ENCODE results near the gene GXYLT2.

GXYLT2 gene

GRCh38 chr3:72892081-72892775 lies 4.4 kb downstream of the GXYLT2 start (continued):
- peak; percentile 42; the same call in 1 of the 2 replicates for TF ChIP-seq ZNF600 (tag by site-specific recombination; IDR thresholded peaks at IDR 0.05)
- TF ChIP-seq GFI1B (tag by site-specific recombination; IDR thresholded peaks at IDR 0.05), result 0 out of 2 replicates have a peak, but pooled peaks have one; percentile 7
- TF ChIP-seq, protein P1, sequence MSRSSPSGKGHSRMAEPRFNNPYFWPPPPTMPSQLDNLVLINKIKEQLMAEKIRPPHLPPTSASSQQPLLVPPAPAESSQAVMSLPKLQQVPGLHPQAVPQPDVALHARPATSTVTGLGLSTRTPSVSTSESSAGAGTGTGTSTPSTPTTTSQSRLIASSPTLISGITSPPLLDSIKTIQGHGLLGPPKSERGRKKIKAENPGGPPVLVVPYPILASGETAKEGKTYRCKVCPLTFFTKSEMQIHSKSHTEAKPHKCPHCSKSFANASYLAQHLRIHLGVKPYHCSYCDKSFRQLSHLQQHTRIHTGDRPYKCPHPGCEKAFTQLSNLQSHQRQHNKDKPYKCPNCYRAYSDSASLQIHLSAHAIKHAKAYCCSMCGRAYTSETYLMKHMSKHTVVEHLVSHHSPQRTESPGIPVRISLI (tag by site-specific recombination; IDR thresholded peaks at IDR 0.05), result no peak
- TF ChIP-seq ZNF416 (tag by site-specific recombination; IDR thresholded peaks at IDR 0.05), result no peak

- CTCF ChIA-PET, result interaction anchor here (0.7 to 2.7 kb wide), 5 partner anchors 9 to 163 kb away, joined by 3 to 12 read pairs (median 6); no protein-coding TSS in a partner anchor
- no peak overlapping the region for H3K27ac ChIP-seq (ENCODE audit: extremely low read depth, low read depth, low read length)
- H3K36me3 ChIP-seq (ENCODE audit: control insufficient read depth in 2 of 2, insufficient read depth in 1 of 2, low read length in 2 of 2), result no peaks in the 10 kb centered on the region
- H3K4me1 ChIP-seq (ENCODE audit: control insufficient read depth, insufficient read depth, low read length), result peaks cover 22% of the 10 kb centered on the region
- TF ChIP-seq ZNF24 (tag by site-specific recombination; IDR thresholded peaks at IDR 0.05), result no peak
- TF ChIP-seq ZNF692 (tag by site-specific recombination; IDR thresholded peaks at IDR 0.05), result peak; percentile 39; the same call in 1 of the 2 replicates
- TF ChIP-seq ZFP69B (tag by site-specific recombination; IDR thresholded peaks at IDR 0.05), result peak; percentile 59; the same call in 1 of the 2 replicates
- no peaks in the 10 kb centered on the region for H3K9me3 ChIP-seq (ENCODE audit: control insufficient read depth, insufficient read depth, low read depth, low read length)
- no peak overlapping the region for H3K4me3 ChIP-seq (ENCODE audit: low read depth, low read length)
- POLR2A ChIA-PET, result interaction anchor here (1.8 kb wide), 1 partner anchor 14 kb away, joined by 4 read pairs; no protein-coding TSS in a partner anchor
These were observed 5.0 kb downstream of the GXYLT2 start for GRCh38 chr3:72892870-72893269.

DNA sequence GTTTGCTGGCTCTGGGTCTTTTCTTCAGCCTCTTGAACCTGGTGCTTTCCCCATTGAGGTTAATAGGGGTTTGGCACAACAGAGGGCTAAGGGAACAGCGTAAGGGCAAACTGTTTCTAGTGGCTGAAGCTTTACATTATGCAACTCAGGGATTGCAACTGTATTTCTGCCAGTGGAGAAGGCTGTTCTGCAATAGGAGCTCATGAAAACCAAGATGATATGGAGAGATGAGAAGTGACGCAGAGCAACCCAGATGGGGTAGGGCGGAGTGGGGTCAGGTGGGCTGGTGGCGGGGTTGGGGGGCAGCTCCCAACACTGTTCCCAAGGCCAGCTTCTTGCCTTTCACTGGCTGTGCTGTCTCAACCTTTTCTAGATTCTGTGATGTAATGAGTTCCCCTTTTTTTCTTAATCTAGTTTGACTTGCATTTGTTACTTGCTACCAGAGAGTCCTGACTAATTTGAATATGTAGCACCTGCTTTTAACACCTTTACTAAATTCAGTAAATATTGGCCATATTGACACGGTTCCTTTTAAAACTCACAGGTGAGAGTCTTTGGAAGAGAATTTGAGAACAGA lies 7.2 kb downstream of the GXYLT2 start:
- Histone ChIP-seq H3K9me3 (ENCODE audit: control insufficient read depth, insufficient read depth, low read depth, low read length) (no peaks in the 10 kb centered on the region), H3K36me3 (ENCODE audit: control insufficient read depth in 2 of 2, insufficient read depth in 1 of 2, low read length in 2 of 2) (no peaks in the 10 kb centered on the region), H3K4me1 (ENCODE audit: control insufficient read depth, insufficient read depth, low read length) (peaks cover 19% of the 10 kb centered on the region), H3K4me3 (ENCODE audit: low read depth, low read length) (no peak overlapping the region), H3K27ac (ENCODE audit: extremely low read depth, low read depth, low read length) (no peak overlapping the region)
- TF ChIP-seq ZNF654 (tag by site-specific recombination; IDR thresholded peaks at IDR 0.05; ENCODE audit: low read depth) (no peak), ZNF341 (tag by site-specific recombination; IDR thresholded peaks at IDR 0.05; ENCODE audit: low read depth) (0 out of 2 replicates have a peak, but pooled peaks have one; percentile 21), ZNF600 (tag by site-specific recombination; IDR thresholded peaks at IDR 0.05) (peak; percentile 44; the same call in 1 of the 2 replicates), SETDB1 (IDR thresholded peaks at IDR 0.05; ENCODE audit: insufficient read length, low read length) (no peak)
- TF ChIP-seq, protein P2, sequence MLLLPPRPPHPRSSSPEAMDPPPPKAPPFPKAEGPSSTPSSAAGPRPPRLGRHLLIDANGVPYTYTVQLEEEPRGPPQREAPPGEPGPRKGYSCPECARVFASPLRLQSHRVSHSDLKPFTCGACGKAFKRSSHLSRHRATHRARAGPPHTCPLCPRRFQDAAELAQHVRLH (tag by site-specific recombination; IDR thresholded peaks at IDR 0.05), result no peak
- ChIA-PET CTCF (no interaction called here), POLR2A (no interaction called here)

DNA sequence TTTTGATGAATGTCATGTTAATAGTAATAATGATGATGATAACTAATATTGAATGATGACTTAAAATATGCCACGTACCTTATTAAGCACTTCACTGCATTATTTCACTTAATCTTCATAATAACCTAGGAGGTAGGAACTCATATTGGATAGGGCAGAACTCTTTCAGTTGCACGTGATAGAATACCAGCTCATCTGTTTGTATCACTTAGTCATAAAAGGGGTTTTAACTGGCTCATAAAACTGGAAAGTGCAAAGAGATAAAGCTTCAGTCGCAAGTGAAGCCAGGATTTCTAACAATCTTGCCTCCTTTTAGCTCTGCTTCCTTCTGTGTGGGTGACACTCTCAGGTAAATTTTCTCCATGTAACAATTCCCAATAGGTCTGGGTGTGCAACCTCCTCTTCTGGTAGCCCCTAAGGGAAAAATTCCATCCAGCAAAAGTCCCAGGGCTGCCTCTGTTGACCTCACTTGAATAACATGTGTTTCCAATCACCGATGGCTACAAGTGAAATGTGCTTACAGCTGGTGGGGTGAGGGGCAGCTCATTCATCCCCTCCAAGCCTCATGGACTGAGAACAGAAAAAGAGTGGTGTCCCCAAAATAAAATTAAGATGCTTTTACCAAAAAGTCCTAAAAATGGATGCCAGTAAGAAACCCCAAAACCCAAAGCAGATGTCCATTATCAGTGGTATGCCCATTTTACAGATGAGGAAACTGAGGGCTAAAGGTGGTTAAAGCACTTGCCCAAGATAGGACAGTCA lies 9.3 kb downstream of the GXYLT2 start:
- CTCF ChIA-PET, result interaction anchor here (1.3 to 1.6 kb wide), 2 partner anchors 27 to 46 kb away, joined by 3 read pairs; no protein-coding TSS in a partner anchor
- Histone ChIP-seq H3K4me1 (ENCODE audit: control insufficient read depth, insufficient read depth, low read length) (peaks cover 6% of the 10 kb centered on the region), H3K9me3 (ENCODE audit: control insufficient read depth, insufficient read depth, low read depth, low read length) (no peaks in the 10 kb centered on the region), H3K27ac (ENCODE audit: extremely low read depth, low read depth, low read length) (no peak overlapping the region), H3K4me3 (ENCODE audit: low read depth, low read length) (no peak overlapping the region), H3K36me3 (ENCODE audit: control insufficient read depth in 2 of 2, insufficient read depth in 1 of 2, low read length in 2 of 2) (no peaks in the 10 kb centered on the region)
- POLR2A ChIA-PET, result no interaction called here
- TF ChIP-seq ZNF561 (tag by site-specific recombination; IDR thresholded peaks at IDR 0.05; ENCODE audit: borderline replicate concordance) (0 out of 2 replicates have a peak, but pooled peaks have one; percentile 19), ZFP37 (tag by site-specific recombination; IDR thresholded peaks at IDR 0.05) (no peak), IKZF3 (tag by site-specific recombination; IDR thresholded peaks at IDR 0.05) (0 out of 2 replicates have a peak, but pooled peaks have one; percentile 21), ZNF121 (tag by site-specific recombination; IDR thresholded peaks at IDR 0.05) (0 out of 2 replicates have a peak, but pooled peaks have one; percentile 14), EGR2 (tag by site-specific recombination; IDR thresholded peaks at IDR 0.05; ENCODE audit: low read depth) (no peak), ZNF843 (tag by site-specific recombination; IDR thresholded peaks at IDR 0.05) (peak; percentile 70; the same call in 1 of the 2 replicates), ZNF639 (tag by site-specific recombination; IDR thresholded peaks at IDR 0.05) (peak; percentile 39; the same call in 1 of the 2 replicates), ZNF777 (tag by site-specific recombination; IDR thresholded peaks at IDR 0.05; ENCODE audit: borderline replicate concordance) (no peak), KLF16 (tag by site-specific recombination; IDR thresholded peaks at IDR 0.05) (no peak)
- TF ChIP-seq, protein P3, sequence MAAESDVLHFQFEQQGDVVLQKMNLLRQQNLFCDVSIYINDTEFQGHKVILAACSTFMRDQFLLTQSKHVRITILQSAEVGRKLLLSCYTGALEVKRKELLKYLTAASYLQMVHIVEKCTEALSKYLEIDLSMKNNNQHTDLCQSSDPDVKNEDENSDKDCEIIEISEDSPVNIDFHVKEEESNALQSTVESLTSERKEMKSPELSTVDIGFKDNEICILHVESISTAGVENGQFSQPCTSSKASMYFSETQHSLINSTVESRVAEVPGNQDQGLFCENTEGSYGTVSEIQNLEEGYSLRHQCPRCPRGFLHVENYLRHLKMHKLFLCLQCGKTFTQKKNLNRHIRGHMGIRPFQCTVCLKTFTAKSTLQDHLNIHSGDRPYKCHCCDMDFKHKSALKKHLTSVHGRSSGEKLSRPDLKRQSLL (tag by site-specific recombination; IDR thresholded peaks at IDR 0.05), result no peak

Measured in HEK293 (cell line).